MCF 10A (cell line): ENCODE data around the gene EIF6. TPM values are rescaled to one million over a fixed set of nuclear protein-coding genes. Genes with fewer than 3 reads are reported as not detected.

Experiments
- BruUV-seq: library from RNA; stranded (reverse); fragments of 400-500 nt; replicated peaks from 2 replicates; lab custom pipeline; 2021; lab: Mats Ljungman, UMichigan
- CTCF ChIA-PET: fragments of 300-600 bp; sonication (Branson Sonifier 250); formaldehyde crosslinking; extraction: SDS; loops from one replicate; lab custom pipeline; 2021; ENCODE audit warnings: antibody characterized with exemption, inconsistent platforms; lab: Yijun Ruan, JAX
- POLR2A ChIA-PET: fragments of 300-600, 350-650 bp; sonication (Branson Sonifier 250); formaldehyde crosslinking; extraction: SDS; loops from one replicate; lab custom pipeline; 2020; ENCODE audit warnings: antibody characterized with exemption, inconsistent platforms; lab: Yijun Ruan, JAX
- DNase-seq: peaks from one replicate; pipeline ENCODE4 v3.0.0-alpha.2; 2018; ENCODE audit not compliant: unreplicated experiment
- H3K27ac Mint-ChIP-seq: one replicate; pipeline ENCODE4 v1.8.0; 2022; ENCODE audit warnings: mild to moderate bottlenecking, low read depth, mixed read lengths; ENCODE audit not compliant: unreplicated experiment
- H3K27me3 Mint-ChIP-seq: one replicate; pipeline ENCODE4 v1.8.0; 2022; ENCODE audit warnings: mixed read lengths; ENCODE audit not compliant: insufficient read depth, unreplicated experiment
- H3K36me3 Mint-ChIP-seq: one replicate; pipeline ENCODE4 v1.8.0; 2022; ENCODE audit warnings: mild to moderate bottlenecking, moderate library complexity, mixed read lengths; ENCODE audit not compliant: insufficient read depth, unreplicated experiment
- H3K4me1 Mint-ChIP-seq: one replicate; pipeline ENCODE4 v1.8.0; 2022; ENCODE audit warnings: mixed read lengths; ENCODE audit not compliant: insufficient read depth, unreplicated experiment
- H3K4me3 Mint-ChIP-seq: one replicate; pipeline ENCODE4 v1.8.0; 2022; ENCODE audit warnings: mild to moderate bottlenecking, moderate library complexity, mixed read lengths; ENCODE audit not compliant: unreplicated experiment
- H3K9me3 Mint-ChIP-seq: one replicate; pipeline ENCODE4 v1.8.0; 2022; ENCODE audit warnings: mixed read lengths; ENCODE audit not compliant: unreplicated experiment
- intact Hi-C: fragments of 100-400 bp; cut with micrococcal nuclease; formaldehyde crosslinking; loops from 2 replicates; pipeline ENCODE4 v1.14.1; 2022
- total RNA-seq: library from RNA; stranded (reverse); gene quantifications from 2 replicates; pipeline ENCODE4 v1.2.3, GENCODE V29; 2022
- TF ChIP-seq, protein P1 (sequence below): fragments of 200-600 bp; IDR thresholded peaks from one replicate; pipeline ENCODE4 v1.8.0; 2022; ENCODE audit warnings: antibody characterized with exemption, mild to moderate bottlenecking; ENCODE audit not compliant: unreplicated experiment

EIF6 gene
- total RNA-seq, 1 experiment from 2014 or later: 322 TPM

DNA sequence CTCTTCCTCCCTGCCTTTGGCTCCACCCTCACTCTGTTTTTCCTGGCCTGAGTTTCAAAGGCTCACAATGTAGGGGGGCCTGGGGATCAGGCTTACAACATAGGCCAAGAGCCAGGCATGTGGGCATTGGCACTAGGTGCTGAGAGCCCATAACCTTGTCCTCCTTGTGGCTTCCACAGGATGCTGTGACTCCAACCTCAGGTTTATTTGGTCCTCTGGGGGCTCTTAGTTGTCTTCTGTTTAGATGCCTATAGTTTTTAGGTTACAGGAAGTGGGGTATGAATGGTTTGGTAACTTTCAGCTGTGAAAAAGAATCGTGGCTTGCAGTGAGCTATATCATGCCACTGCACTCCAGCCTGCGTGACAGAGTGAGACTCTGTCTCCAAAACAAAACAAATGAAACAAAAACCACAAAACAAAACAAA lies 32.5 kb downstream of the EIF6 start:
- no peaks in the 10 kb centered on the region for H3K36me3 Mint-ChIP-seq
- H3K4me3 Mint-ChIP-seq: no peak overlapping the region
- DNase-seq: no peak
- no TSS peak for BruUV-seq
- TF ChIP-seq, protein P1, sequence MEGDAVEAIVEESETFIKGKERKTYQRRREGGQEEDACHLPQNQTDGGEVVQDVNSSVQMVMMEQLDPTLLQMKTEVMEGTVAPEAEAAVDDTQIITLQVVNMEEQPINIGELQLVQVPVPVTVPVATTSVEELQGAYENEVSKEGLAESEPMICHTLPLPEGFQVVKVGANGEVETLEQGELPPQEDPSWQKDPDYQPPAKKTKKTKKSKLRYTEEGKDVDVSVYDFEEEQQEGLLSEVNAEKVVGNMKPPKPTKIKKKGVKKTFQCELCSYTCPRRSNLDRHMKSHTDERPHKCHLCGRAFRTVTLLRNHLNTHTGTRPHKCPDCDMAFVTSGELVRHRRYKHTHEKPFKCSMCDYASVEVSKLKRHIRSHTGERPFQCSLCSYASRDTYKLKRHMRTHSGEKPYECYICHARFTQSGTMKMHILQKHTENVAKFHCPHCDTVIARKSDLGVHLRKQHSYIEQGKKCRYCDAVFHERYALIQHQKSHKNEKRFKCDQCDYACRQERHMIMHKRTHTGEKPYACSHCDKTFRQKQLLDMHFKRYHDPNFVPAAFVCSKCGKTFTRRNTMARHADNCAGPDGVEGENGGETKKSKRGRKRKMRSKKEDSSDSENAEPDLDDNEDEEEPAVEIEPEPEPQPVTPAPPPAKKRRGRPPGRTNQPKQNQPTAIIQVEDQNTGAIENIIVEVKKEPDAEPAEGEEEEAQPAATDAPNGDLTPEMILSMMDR: no peak
- intact Hi-C loops: no loop called here
- POLR2A ChIA-PET: interaction anchor here (0.9 kb wide), 1 partner anchor 12 kb away, joined by 3 read pairs; no protein-coding TSS in a partner anchor
- CTCF ChIA-PET: interaction anchor here (0.6 kb wide), 1 partner anchor 18 kb away, joined by 4 read pairs; no protein-coding TSS in a partner anchor
- H3K9me3 Mint-ChIP-seq: no peaks in the 10 kb centered on the region
- peaks cover 2% of the 10 kb centered on the region for H3K4me1 Mint-ChIP-seq
- H3K27ac Mint-ChIP-seq: peak overlapping the region; percentile 9
- H3K27me3 Mint-ChIP-seq: no peaks in the 10 kb centered on the region

DNA sequence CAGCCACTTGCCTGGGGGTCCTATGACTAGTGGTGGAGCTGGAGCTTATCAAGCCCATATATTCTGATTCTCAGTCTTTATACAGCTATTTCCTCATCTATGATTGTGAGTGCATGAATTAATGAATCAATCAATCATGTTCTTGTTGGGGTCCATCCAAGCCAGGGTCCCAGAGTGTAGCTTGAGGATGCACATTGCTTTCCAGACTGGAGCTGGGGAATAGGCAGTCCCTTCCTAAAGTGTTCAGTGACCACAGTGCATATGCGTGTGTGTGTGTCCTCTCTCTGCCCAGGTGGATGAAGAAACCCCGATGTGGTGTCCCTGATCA lies 33.0 kb downstream of the EIF6 start:
- intact Hi-C loops: no loop called here
- no peak overlapping the region for H3K4me3 Mint-ChIP-seq
- H3K4me1 Mint-ChIP-seq: no peaks in the 10 kb centered on the region
- H3K36me3 Mint-ChIP-seq: no peaks in the 10 kb centered on the region
- POLR2A ChIA-PET: interaction anchor here (0.8 to 0.9 kb wide), 2 partner anchors 11 to 12 kb away, joined by 3 read pairs; no protein-coding TSS in a partner anchor
- no peak for DNase-seq
- CTCF ChIA-PET: interaction anchor here (1.1 kb wide), 1 partner anchor 18 kb away, joined by 3 read pairs; no protein-coding TSS in a partner anchor
- no peaks in the 10 kb centered on the region for H3K27me3 Mint-ChIP-seq
- H3K9me3 Mint-ChIP-seq: no peaks in the 10 kb centered on the region
- H3K27ac Mint-ChIP-seq: no peak overlapping the region
- TF ChIP-seq, protein P1: no peak
- BruUV-seq: no TSS peak

DNA sequence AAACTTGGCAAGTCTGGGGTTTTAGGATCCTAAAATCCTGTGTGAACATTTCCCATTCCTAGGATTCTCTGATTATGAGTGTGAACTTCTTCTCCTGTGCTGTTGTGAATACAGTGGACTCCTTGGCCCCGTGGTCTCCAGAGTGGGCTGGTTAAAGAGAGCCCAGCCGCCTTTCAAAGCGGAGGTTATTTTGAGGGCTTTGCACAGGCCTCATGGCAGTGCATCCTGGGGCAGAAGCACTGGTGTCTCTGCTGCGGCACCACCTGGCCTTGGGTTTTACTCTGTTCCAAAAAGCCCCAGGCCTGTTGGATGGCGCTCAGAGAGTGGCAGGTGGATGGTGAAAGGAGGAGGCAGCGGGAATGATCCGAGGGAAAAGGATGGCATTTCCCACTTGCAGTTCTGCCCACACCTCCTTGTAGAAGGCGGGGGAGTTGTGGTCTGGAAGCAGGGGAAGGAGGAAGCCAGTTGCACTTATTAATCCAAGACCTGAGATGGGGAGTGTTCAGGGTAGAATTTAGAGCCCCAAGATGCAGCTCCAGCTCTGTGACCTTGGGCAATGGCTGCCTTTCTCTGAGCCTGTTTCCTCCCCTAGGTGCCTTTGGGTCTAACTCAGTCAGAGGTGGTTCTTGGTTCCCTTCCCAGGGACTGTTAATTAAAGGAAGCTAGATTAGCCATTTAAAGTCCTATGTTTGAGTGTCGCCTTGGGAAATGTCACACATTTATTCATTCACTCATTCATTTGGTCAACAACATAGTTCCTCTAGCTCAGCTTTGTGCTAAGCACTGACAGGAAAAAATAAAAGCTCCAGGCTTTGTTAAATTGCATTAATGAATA lies 35.7 kb downstream of the EIF6 start:
- no peaks in the 10 kb centered on the region for H3K9me3 Mint-ChIP-seq
- ChIA-PET POLR2A (interaction anchor here (0.6 kb wide), 1 partner anchor 89 kb away, joined by 3 read pairs; no protein-coding TSS in a partner anchor), CTCF (interaction anchor here (0.7 to 1.0 kb wide), 2 partner anchors 20 to 152 kb away, joined by 3 to 6 read pairs; no protein-coding TSS in a partner anchor)
- no peaks in the 10 kb centered on the region for H3K4me1 Mint-ChIP-seq
- BruUV-seq: no TSS peak
- no peaks in the 10 kb centered on the region for H3K36me3 Mint-ChIP-seq
- TF ChIP-seq, protein P1: no peak
- H3K4me3 Mint-ChIP-seq: no peak overlapping the region
- no peak overlapping the region for H3K27ac Mint-ChIP-seq
- intact Hi-C loops: no loop called here
- no peaks in the 10 kb centered on the region for H3K27me3 Mint-ChIP-seq
- DNase-seq: no peak

DNA sequence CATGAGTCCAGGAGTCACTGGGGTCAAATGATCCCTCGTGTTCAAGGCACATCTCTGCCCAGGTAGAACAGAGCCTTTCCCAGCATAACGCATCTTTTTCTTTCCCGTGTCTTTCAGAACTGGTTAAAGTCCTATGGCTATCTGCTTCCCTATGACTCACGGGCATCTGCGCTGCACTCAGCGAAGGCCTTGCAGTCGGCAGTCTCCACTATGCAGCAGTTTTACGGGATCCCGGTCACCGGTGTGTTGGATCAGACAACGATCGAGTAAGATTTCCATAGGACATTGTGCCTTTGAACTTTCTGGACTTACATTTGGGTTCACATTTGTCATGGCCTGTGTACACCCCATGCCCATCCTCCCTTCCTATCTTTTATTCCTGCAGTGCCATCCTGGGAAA lies 37.8 kb downstream of the EIF6 start:
- no peak for DNase-seq
- Mint-ChIP-seq H3K4me3 (no peak overlapping the region), H3K27me3 (peaks cover 10% of the 10 kb centered on the region), H3K27ac (no peak overlapping the region), H3K4me1 (no peaks in the 10 kb centered on the region), H3K9me3 (no peaks in the 10 kb centered on the region), H3K36me3 (no peaks in the 10 kb centered on the region)
- TF ChIP-seq, protein P1: no peak
- BruUV-seq: no TSS peak
- intact Hi-C loops: no loop called here
- ChIA-PET POLR2A (no interaction called here), CTCF (interaction anchor here (0.6 to 1.5 kb wide), 2 partner anchors 38 to 410 kb away, joined by 3 to 6 read pairs; no protein-coding TSS in a partner anchor)
